NOMO-1 (cell line): ENCODE measurements around the gene DENND1A.
"Not testable (repeated sequence)": the region's sequence is repeated elsewhere in the genome, so short reads cannot be mapped to it uniquely, and the experiment has no call there.

Experiments used
- DNase-seq, 2 experiments: peaks; one replicate each; lab custom pipeline; 2025; ENCODE audit not compliant: unreplicated experiment in 2 of 2; lab: John Stamatoyannopoulos, UW

DENND1A gene

GRCh38 chr9:123447934-123448646 is 481.8 kb downstream of the DENND1A start:
- DNase-seq: no peak

- DNase-seq: no peak
These were observed 483.8 kb downstream of the DENND1A start for GRCh38 chr9:123445981-123446610.

DNA sequence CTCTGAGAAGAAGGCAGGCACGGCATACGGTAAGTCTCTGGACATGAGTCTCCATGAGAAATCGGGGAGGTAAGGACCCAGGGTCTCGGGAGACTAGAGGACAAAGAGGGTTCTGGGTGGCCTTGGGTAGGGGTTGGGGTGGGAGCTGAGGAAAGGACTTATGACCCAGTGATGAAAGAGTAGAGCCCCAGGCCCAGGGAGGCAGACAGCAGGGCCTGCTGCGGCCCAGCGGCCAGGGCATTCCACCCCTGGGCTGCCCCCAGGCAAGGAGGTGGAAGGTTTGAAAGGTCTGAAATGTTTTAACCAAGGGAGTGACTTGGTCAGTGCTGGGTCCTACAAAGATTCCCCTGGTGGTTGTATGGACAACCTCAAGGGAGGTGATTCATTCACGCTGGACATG is 484.8 kb downstream of the DENND1A start:
- DNase-seq: no peak

GRCh38 chr9:123441769-123442168 is 488.2 kb downstream of the DENND1A start:
- DNase-seq: no peak

- no peak for DNase-seq
These were observed 489.7 kb downstream of the DENND1A start for GRCh38 chr9:123440256-123440655.

- no peak for DNase-seq
These were observed 491.1 kb downstream of the DENND1A start for GRCh38 chr9:123438821-123439220.

DNA sequence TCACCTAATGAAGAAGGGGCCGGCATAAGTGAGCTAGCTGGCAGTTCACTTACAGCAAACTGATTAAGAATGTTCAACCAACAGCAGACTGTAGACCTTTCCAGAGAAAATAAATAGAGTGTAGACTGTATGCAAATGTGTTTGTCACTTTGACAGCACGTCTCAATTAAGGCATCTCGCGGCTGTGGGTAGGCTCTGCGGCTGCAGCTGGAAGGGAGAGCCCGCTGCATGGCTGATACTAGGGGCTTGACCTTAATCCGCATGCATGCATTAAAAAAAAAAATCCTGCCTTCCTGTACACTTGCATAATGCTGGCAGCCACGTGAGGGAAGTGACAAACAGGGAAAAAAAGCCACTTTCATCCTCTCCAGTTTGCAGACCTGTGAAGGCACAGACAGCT is 491.6 kb downstream of the DENND1A start:
- DNase-seq: no peak

GRCh38 chr9:123437201-123437600 is 492.7 kb downstream of the DENND1A start:
- DNase-seq: no peak

GRCh38 chr9:123435471-123435870 is 494.5 kb downstream of the DENND1A start:
- DNase-seq: no peak

DNA sequence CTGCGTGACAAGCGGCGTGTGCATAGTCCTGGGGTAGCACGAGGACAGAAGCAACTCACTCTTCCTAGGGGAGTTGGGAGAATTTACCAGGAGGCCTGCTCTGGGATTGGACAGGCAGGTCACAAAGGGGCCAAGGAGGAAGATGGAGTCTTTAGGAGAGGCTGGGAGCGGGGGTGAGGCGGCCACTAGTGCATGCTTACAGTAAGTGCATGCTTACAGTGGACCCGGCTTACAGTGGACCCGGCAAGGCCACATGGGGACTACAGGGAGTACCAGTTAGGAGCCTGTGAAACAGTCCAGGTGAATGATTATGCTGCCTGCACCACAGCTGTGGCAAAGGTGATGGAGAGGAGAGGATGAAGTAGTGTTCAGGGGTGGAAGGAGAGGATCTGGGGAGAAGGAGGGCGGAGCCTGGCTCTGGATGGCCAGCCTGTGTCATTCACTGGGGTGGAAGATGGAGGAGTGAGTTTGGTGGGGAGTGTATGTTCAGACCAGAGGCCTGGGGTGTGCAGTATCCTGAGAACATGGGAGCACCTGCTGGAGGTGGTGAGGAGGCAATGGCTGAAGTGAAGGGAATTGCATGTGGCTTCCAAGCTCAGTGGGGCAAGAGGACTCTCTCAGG is 495.2 kb downstream of the DENND1A start:
- DNase-seq: no peak

GRCh38 chr9:123432331-123433236 is 497.3 kb downstream of the DENND1A start:
- DNase-seq: no peak

- DNase-seq: no peak
These were observed 498.3 kb downstream of the DENND1A start for GRCh38 chr9:123431581-123431980.

GRCh38 chr9:123428450-123428849 is 501.5 kb downstream of the DENND1A start:
- not testable (repeated sequence) for DNase-seq

GRCh38 chr9:123426406-123426805 is 503.5 kb downstream of the DENND1A start:
- peak; percentile 21 to 53 for DNase-seq

DNA sequence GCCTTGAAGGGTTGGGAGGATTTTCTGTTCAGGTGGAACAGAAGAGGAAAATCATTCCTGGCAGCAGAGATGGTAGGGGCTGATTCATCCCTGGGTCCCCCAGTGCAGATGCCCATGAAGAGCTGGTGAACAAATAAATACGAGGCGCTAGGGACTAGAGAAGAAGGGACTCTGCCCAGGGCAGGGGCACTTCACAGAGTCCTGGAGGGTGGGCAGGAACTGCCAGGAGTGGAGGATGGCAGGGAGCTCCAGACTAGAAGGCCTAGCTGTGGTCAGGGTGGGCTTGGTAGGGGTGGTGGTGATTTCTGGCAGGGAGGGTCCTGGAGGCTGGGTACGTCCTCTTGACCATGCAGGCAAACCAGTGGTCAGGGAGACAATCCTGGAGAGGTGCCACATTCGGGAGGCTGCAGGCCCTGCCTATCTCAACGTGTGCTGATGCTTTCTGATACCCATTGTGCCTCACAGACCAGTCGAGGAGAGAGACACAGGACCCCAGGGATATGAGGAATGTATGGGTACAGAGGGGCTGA is 504.0 kb downstream of the DENND1A start:
- DNase-seq: no peak

- DNase-seq: no peak
These were observed 504.6 kb downstream of the DENND1A start for GRCh38 chr9:123425261-123425821.

- no peak for DNase-seq
These were observed 505.2 kb downstream of the DENND1A start for GRCh38 chr9:123424552-123425225.

- DNase-seq: no peak
These were observed 505.8 kb downstream of the DENND1A start for GRCh38 chr9:123424131-123424530.

DNA sequence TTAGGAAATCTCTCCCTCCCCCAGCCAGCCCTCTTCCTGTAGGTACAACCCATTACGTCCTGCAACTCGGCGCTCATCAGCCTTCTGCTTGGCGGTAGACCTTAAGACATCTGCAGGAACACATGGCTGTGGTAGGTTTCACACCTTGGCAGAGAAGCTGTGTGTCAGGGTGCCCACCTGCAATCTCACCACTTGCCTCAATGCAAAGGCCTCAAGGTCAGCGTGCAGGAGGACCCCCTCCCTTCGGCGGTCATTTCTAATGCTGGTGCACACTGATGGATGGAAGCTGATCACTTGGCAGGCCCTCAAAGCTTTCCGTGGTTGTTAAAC is 506.6 kb downstream of the DENND1A start:
- DNase-seq: no peak
